HepG2 (cell line): ENCODE data around the gene ANO6. TPM values are rescaled to one million over a fixed set of nuclear protein-coding genes. Genes with fewer than 3 reads are reported as not detected.

Experiments
- ATAC-seq: fragments of 200-7000 bp; cut with Tn5 transposase; 3 replicates; pipeline ENCODE4 v1.9.1; 2020; ENCODE audit warnings: mild to moderate bottlenecking, moderate library complexity
- Bru-seq: library from RNA; stranded (reverse); fragments of 400-500 nt; gene quantifications from one replicate; lab custom pipeline; 2021; lab: Mats Ljungman, UMichigan
- BruChase-seq, 2 experiments: library from RNA; stranded (reverse); fragments of 400-500 nt; gene quantifications; one replicate each; lab custom pipeline; 2021; lab: Mats Ljungman, UMichigan
- BruUV-seq: library from RNA; stranded (reverse); fragments of 400-500 nt; replicated peaks from 2 replicates; lab custom pipeline; 2021; lab: Mats Ljungman, UMichigan
- CTCF ChIA-PET: fragments of 300-600 bp; formaldehyde crosslinking; extraction: SDS; loops from one replicate; lab custom pipeline; 2021; ENCODE audit warnings: low total read pairs, inconsistent platforms, low intra/inter-chr PET ratio; lab: Yijun Ruan, JAX
- POLR2A ChIA-PET: fragments of 350-600 bp; sonication (Branson Sonifier 250); formaldehyde crosslinking; loops from one replicate; lab custom pipeline; 2020; ENCODE audit warnings: antibody characterized with exemption, inconsistent platforms; lab: Yijun Ruan, JAX
- DNase-seq: peaks from one replicate; pipeline ENCODE4 v3.0.0-alpha.2; 2015; ENCODE audit warnings: low spot score
- FAIRE-seq: peaks from 3 replicates; lab custom pipeline; 2011; peaks lifted over from hg19 to GRCh38; lab: Jason Lieb, UNC
- H2AFZ ChIP-seq: one replicate; pipeline ENCODE4 v1.6.1; 2011; ENCODE audit warnings: low read length, inconsistent platforms
- H3K27ac ChIP-seq: fragments of 300-600 bp; 3 replicates; pipeline ENCODE4 v1.8.0; 2011; ENCODE audit warnings: mixed run types, mild to moderate bottlenecking, mixed read lengths, low read length, inconsistent platforms; ENCODE audit not compliant: insufficient read depth; ENCODE audit errors: extremely low read length
- H3K27me3 ChIP-seq, 2 experiments: fragments of 200-600 bp in 1 of 2; 2 replicates in 1 of 2; 3 replicates in 1 of 2; pipeline versions ENCODE4 v1.6.0 to v1.8.0; 2011; ENCODE audit warnings: low read length in 2 of 2, mild to moderate bottlenecking in 2 of 2, moderate library complexity in 2 of 2, inconsistent platforms in 1 of 2; ENCODE audit not compliant: insufficient read depth in 2 of 2, control insufficient read depth in 1 of 2
- H3K36me3 ChIP-seq, 2 experiments: fragments of 200-600 bp in 1 of 2; replicated peaks in 1 of 2; 2 replicates in 1 of 2; 3 replicates in 1 of 2; pipeline versions ENCODE4 v1.5.1 to v1.8.0; 2011; ENCODE audit warnings: low read length in 2 of 2, inconsistent platforms in 1 of 2; ENCODE audit not compliant: insufficient read depth in 2 of 2, control insufficient read depth in 1 of 2
- H3K4me1 ChIP-seq: 2 replicates; pipeline ENCODE4 v1.5.1; 2012; ENCODE audit warnings: low read length, inconsistent platforms; ENCODE audit not compliant: insufficient read depth
- H3K4me2 ChIP-seq: 2 replicates; pipeline ENCODE4 v1.6.0; 2011; ENCODE audit warnings: low read depth, low read length, inconsistent platforms
- H3K4me3 ChIP-seq, 3 experiments: fragments of 200-600 bp in 1 of 3; sonication (generic), shearing (Covaris generic) in 1 of 3; replicated peaks in 1 of 3; 2 replicates each; pipeline ENCODE4 v1.5.1; 2011 to 2016; ENCODE audit warnings: low read length in 3 of 3, inconsistent platforms in 2 of 3, low read depth in 2 of 3, mild to moderate bottlenecking in 2 of 3, control low read depth in 1 of 3, mixed read lengths in 1 of 3; ENCODE audit not compliant: insufficient read depth in 1 of 3
- H3K79me2 ChIP-seq: one replicate; pipeline ENCODE4 v1.6.1; 2011; ENCODE audit warnings: low read length, inconsistent platforms; ENCODE audit not compliant: insufficient read depth
- H3K9ac ChIP-seq: 2 replicates; pipeline ENCODE4 v1.6.0; 2011; ENCODE audit warnings: mild to moderate bottlenecking, low read depth, low read length, inconsistent platforms; ENCODE audit not compliant: insufficient read depth
- H3K9me3 ChIP-seq: 2 replicates; pipeline ENCODE4 v1.5.1; 2012; ENCODE audit warnings: mild to moderate bottlenecking, low read length
- H4K20me1 ChIP-seq: 2 replicates; pipeline ENCODE4 v1.6.0; 2011; ENCODE audit warnings: inconsistent platforms, mild to moderate bottlenecking, low read length, moderate library complexity; ENCODE audit not compliant: insufficient read depth
- BATF2 ChIP-seq: sonication (generic); formaldehyde crosslinking; IDR thresholded peaks from 2 replicates; pipeline ENCODE4 v1.8.0; 2022; ENCODE audit warnings: mild to moderate bottlenecking, missing genetic modification reagents, moderate library complexity
- HDAC6 ChIP-seq: fragments of 200-600 bp; sonication (generic); IDR thresholded peaks from 2 replicates; pipeline ENCODE4 v1.7.0; 2017; ENCODE audit warnings: mild to moderate bottlenecking, antibody characterized with exemption, low read length, low read depth
- KDM5A ChIP-seq: fragments of 200-600 bp; sonication (generic); IDR thresholded peaks from 2 replicates; pipeline ENCODE4 v1.7.0; 2018; ENCODE audit warnings: antibody characterized with exemption, mild to moderate bottlenecking, low read length, borderline replicate concordance
- SOX13 ChIP-seq, 3 experiments: fragments of 450-650 bp in 1 of 3; sonication (generic) in 1 of 3; formaldehyde crosslinking in 1 of 3; IDR thresholded peaks in 2 of 3; conservative IDR thresholded peaks in 1 of 3; 2 replicates each; pipeline versions ENCODE4 v1.5.0 to v1.6.1; 2016 to 2020; ENCODE audit warnings: antibody characterized with exemption in 1 of 3, mild to moderate bottlenecking in 1 of 3, missing compliant biosample characterization in 1 of 3, missing genetic modification reagents in 1 of 3, moderate library complexity in 1 of 3
- USF2 ChIP-seq, 2 experiments: sonication (generic) in 1 of 2; formaldehyde crosslinking in 1 of 2; IDR thresholded peaks; 2 replicates each; pipeline versions ENCODE4 v1.5.1 to v1.6.1; 2011 to 2020; ENCODE audit warnings: borderline replicate concordance in 1 of 2, low read depth in 1 of 2, low read length in 1 of 2, mild to moderate bottlenecking in 1 of 2, missing genetic modification reagents in 1 of 2, moderate library complexity in 1 of 2
- ZBTB25 ChIP-seq: IDR thresholded peaks from 2 replicates; pipeline ENCODE4 v1.6.1; 2018; ENCODE audit warnings: missing genetic modification reagents
- ZBTB38 ChIP-seq: sonication (generic); formaldehyde crosslinking; IDR thresholded peaks from 2 replicates; pipeline ENCODE4 v1.5.1; 2020; ENCODE audit warnings: mild to moderate bottlenecking, missing genetic modification reagents
- ZNF496 ChIP-seq: sonication (generic); formaldehyde crosslinking; IDR thresholded peaks from 2 replicates; pipeline ENCODE4 v1.8.1; 2023; ENCODE audit warnings: mild to moderate bottlenecking, moderate library complexity, missing genetic modification reagents; ENCODE audit not compliant: insufficient replicate concordance
- WGBS: methylation state at CpG from one replicate; pipeline ENCODE4 v1.1.6; 2017; ENCODE audit warnings: low lambda C conversion rate; 5-methylcytosine and 5-hydroxymethylcytosine counted together
- in situ Hi-C: cut with HindIII; loops from 2 replicates; pipeline ENCODE4 v1.10.0; 2017; ENCODE audit warnings: low pct_unique_long_range_greater_than_20kb; ENCODE audit not compliant: extremely low pct_ligation_motif_present
- intact Hi-C: fragments of 100-400 bp; cut with micrococcal nuclease; formaldehyde crosslinking; loops from one replicate; pipeline ENCODE4 v1.10.0; 2022; ENCODE audit not compliant: unreplicated experiment
- long read RNA-seq, 2 experiments: library from RNA in 1 of 2; library from polyadenylated mRNA in 1 of 2; stranded (forward) in 1 of 2; unstranded in 1 of 2; transcript quantifications; one replicate each; pipeline ENCODE4 v2.0.0, GENCODE V29; 2019 to 2022
- polyA minus RNA-seq, 3 experiments: library from RNA; depleted of rRNA, polyadenylated mRNA; stranded (reverse); fragments of >200 nt; gene quantifications; 2 replicates each; pipeline ENCODE4 v1.2.3, GENCODE V29; 2011; ENCODE audit warnings: low replicate concordance in 1 of 3
- polyA plus RNA-seq, 8 experiments: library from polyadenylated mRNA; depleted of rRNA in 3 of 8; stranded (reverse) in 7 of 8; unstranded in 1 of 8; fragments of >200 nt; fragmentation: Illumina TruSeq in 4 of 8; extraction: Trizol in 4 of 8; gene quantifications; 2 replicates each; pipeline versions ENCODE4 v1.2.1 to v1.2.3, GENCODE V29; 2011 to 2016; ENCODE audit warnings: low read depth in 4 of 8, missing spikeins in 1 of 8, mixed read lengths in 1 of 8; ENCODE audit not compliant: insufficient read depth in 1 of 8
- total RNA-seq, 5 experiments: library from RNA; depleted of rRNA; stranded (reverse); fragments of >200 nt; fragmentation: Illumina TruSeq; extraction: Trizol; gene quantifications; 2 replicates each; pipeline ENCODE4 v1.2.3, GENCODE V29; 2016; ENCODE audit warnings: low read depth in 1 of 5

ANO6 gene
- total RNA-seq (2016; rRNA removed; fragmentation: Illumina TruSeq; extraction: Trizol) = 45.8 and 57.1 TPM in 2 replicates
- total RNA-seq (2016; cell fraction: cytosol; rRNA removed; fragmentation: Illumina TruSeq; extraction: Trizol; ENCODE audit: low read depth) = 10.4 and 10.9 TPM in 2 replicates
- total RNA-seq (2016; cell fraction: insoluble cytoplasmic fraction; rRNA removed; fragmentation: Illumina TruSeq; extraction: Trizol) = 46.6 and 56.5 TPM in 2 replicates
- 24.2 and 24.6 TPM in 2 replicates for total RNA-seq (2016; cell fraction: membrane; rRNA removed; fragmentation: Illumina TruSeq; extraction: Trizol)
- total RNA-seq (2016; cell fraction: nucleus; rRNA removed; fragmentation: Illumina TruSeq; extraction: Trizol) = 64.7 and 71.5 TPM in 2 replicates
- polyA plus RNA-seq (2011; rRNA removed) = 30.3 and 37.8 TPM in 2 replicates
- 22.9 and 31.2 TPM in 2 replicates for polyA plus RNA-seq (2011; cell fraction: cytosol; rRNA removed)
- 13.8 and 15.5 TPM in 2 replicates for polyA plus RNA-seq (2011; cell fraction: nucleus; rRNA removed)
- polyA plus RNA-seq (2012) = 41.1 and 43.6 TPM in 2 replicates
- 2.1 and 2.3 TPM in 2 replicates for polyA plus RNA-seq (2016; cell fraction: cytosol; fragmentation: Illumina TruSeq; extraction: Trizol; ENCODE audit: low read depth)
- polyA plus RNA-seq (2016; cell fraction: insoluble cytoplasmic fraction; fragmentation: Illumina TruSeq; extraction: Trizol; ENCODE audit: low read depth) = 36.6 and 38.9 TPM in 2 replicates
- 8.9 and 9.1 TPM in 2 replicates for polyA plus RNA-seq (2016; cell fraction: membrane; fragmentation: Illumina TruSeq; extraction: Trizol; ENCODE audit: low read depth)
- polyA plus RNA-seq (2016; cell fraction: nucleus; fragmentation: Illumina TruSeq; extraction: Trizol; ENCODE audit: insufficient read depth, low read depth) = 48.3 and 49.0 TPM in 2 replicates
- 21.5 and 54.3 TPM in 2 replicates for polyA minus RNA-seq (2011; rRNA and poly(A)+ RNA removed; ENCODE audit: low replicate concordance)
- 52.1 and 54.6 TPM in 2 replicates for polyA minus RNA-seq (2011; cell fraction: cytosol; rRNA and poly(A)+ RNA removed)
- 50.3 and 60.4 TPM in 2 replicates for polyA minus RNA-seq (2011; cell fraction: nucleus; rRNA and poly(A)+ RNA removed)
- Bru-seq, nascent RNA = percentile 82 among the genes with signal in this experiment
- percentile 79 among the genes with signal in this experiment for BruChase-seq, experiment 1, labeled RNA remaining after a 6-hour chase
- BruChase-seq, experiment 2, labeled RNA remaining after a 2-hour chase = percentile 77 among the genes with signal in this experiment
- long read RNA-seq, experiment 1, full-length matches to known transcripts = 1 of 25 reads
- long read RNA-seq, experiment 1, partial matches to known transcripts = 13 of 25 reads
- long read RNA-seq, experiment 1, other reads (novel, unspliced or antisense) = 11 of 25 reads
- long read RNA-seq, experiment 2, full-length matches to known transcripts = 2 of 49 reads
- long read RNA-seq, experiment 2, partial matches to known transcripts = 45 of 49 reads
- long read RNA-seq, experiment 2, other reads (novel, unspliced or antisense) = 2 of 49 reads

GRCh38 chr12:45215419-45216229, at the start of gene ANO6:
Gene ANO6, plus strand, starts transcription at chr12:45216095. Its CDS starts 227 bp downstream, at chr12:45216322.
- no TSS peak for BruUV-seq
- POLR2A ChIA-PET = interaction anchor here (0.9 to 2.1 kb wide), 11 partner anchors 9 to 44 kb away, joined by 3 to 13 read pairs (median 5); no protein-coding TSS in a partner anchor
- WGBS = under 1% methylated on average over 42 of the region's 62 CpGs
- TF ChIP-seq HDAC6 = no peak
- TF ChIP-seq SOX13 (IDR thresholded peaks at IDR 0.05) = peak; percentile 14; the same call in 1 of the 2 replicates
- TF ChIP-seq SOX13 (CRISPR knock-in tag; conservative IDR thresholded peaks at IDR 0.05 in 1 of 2, IDR thresholded peaks at IDR 0.05 in 1 of 2) = peak; percentile 41 to 45; a peak in 2 of 4 replicates
- peak; percentile 36; the same call in 1 of the 2 replicates for TF ChIP-seq USF2 (IDR thresholded peaks at IDR 0.05; ENCODE audit: low read depth, low read length)
- TF ChIP-seq USF2 (CRISPR knock-in tag; IDR thresholded peaks at IDR 0.05; ENCODE audit: borderline replicate concordance) = peak; percentile 44; the same call in 1 of the 2 replicates
- no peak; the same call in 1 of the 2 replicates for TF ChIP-seq BATF2 (CRISPR knock-in tag)
- peak; percentile 14; the same call in 1 of the 2 replicates for TF ChIP-seq ZBTB25 (CRISPR knock-in tag)
- 0 out of 2 replicates have a peak, but pooled peaks have one; percentile 34 for TF ChIP-seq ZBTB38 (CRISPR knock-in tag)
- TF ChIP-seq ZNF496 = no peak
- 0 out of 2 replicates have a peak, but pooled peaks have one; percentile 4 for TF ChIP-seq KDM5A

More at GRCh38 chr12:45215419-45216229, at the start of gene ANO6:
- Histone ChIP-seq H4K20me1 (0 out of 2 replicates have a peak, but pooled peaks cover 8% of the 10 kb centered on the region), H3K9ac (peak within 1 kb of the TSS; percentile 94), H3K27ac (peak within 1 kb of the TSS; percentile 95), H3K4me2 (peak within 1 kb of the TSS; percentile 80), H2AFZ (peak within 1 kb of the TSS; percentile 75), H3K36me3 (no peaks in the 10 kb centered on the region), H3K79me2 (peaks cover 42% of the 10 kb centered on the region), H3K4me1 (peaks cover 40% of the 10 kb centered on the region), H3K4me3 (peak within 1 kb of the TSS; percentile 84 to 95 (median 89)), H3K27me3 (no peaks in the 10 kb centered on the region; a peak in 1 of 5 replicates), H3K9me3 (no peaks in the 10 kb centered on the region)
- ATAC-seq (peak; percentile 92), DNase-seq (peak; percentile 85), FAIRE-seq (peak; percentile 83)
- CTCF ChIA-PET = interaction anchor here (2.4 kb wide), 1 partner anchor 45 kb away, joined by 8 read pairs; no protein-coding TSS in a partner anchor
- in situ Hi-C loops (no loop called here), intact Hi-C loops (loop anchor here (1.0 to 5.0 kb wide), 6 partner anchors 16 to 173 kb away; no protein-coding TSS in a partner anchor)
